C4-2B (cell line): ENCODE results near the gene DXO.

Source experiments
- ZFX ChIP-seq: fragments of 450-650 bp; IDR thresholded peaks from 2 replicates; pipeline ENCODE4 v1.6.1; 2017
- TF ChIP-seq, protein P1 (sequence below): fragments of 450-650 bp; conservative IDR thresholded peaks from 2 replicates; pipeline ENCODE4 v1.5.1; 2017; ENCODE audit warnings: mild to moderate bottlenecking

DNA sequence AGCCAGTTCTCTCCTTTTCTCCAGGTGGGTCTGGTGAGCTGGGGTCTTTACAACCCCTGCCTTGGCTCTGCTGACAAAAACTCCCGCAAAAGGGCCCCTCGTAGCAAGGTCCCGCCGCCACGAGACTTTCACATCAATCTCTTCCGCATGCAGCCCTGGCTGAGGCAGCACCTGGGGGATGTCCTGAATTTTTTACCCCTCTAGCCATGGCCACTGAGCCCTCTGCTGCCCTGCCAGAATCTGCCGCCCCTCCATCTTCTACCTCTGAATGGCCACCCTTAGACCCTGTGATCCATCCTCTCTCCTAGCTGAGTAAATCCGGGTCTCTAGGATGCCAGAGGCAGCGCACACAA lies 26.8 kb downstream of the DXO start:
- TF ChIP-seq, protein P1, sequence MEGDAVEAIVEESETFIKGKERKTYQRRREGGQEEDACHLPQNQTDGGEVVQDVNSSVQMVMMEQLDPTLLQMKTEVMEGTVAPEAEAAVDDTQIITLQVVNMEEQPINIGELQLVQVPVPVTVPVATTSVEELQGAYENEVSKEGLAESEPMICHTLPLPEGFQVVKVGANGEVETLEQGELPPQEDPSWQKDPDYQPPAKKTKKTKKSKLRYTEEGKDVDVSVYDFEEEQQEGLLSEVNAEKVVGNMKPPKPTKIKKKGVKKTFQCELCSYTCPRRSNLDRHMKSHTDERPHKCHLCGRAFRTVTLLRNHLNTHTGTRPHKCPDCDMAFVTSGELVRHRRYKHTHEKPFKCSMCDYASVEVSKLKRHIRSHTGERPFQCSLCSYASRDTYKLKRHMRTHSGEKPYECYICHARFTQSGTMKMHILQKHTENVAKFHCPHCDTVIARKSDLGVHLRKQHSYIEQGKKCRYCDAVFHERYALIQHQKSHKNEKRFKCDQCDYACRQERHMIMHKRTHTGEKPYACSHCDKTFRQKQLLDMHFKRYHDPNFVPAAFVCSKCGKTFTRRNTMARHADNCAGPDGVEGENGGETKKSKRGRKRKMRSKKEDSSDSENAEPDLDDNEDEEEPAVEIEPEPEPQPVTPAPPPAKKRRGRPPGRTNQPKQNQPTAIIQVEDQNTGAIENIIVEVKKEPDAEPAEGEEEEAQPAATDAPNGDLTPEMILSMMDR: no peak
- TF ChIP-seq ZFX: no peak
